Liver (tissue), 9 donors: ENCODE measurements around the gene CRLF1. TPM values are rescaled to one million over a fixed set of nuclear protein-coding genes. Genes with fewer than 3 reads are reported as not detected.

Source experiments
- DNase-seq: peaks from one replicate; pipeline ENCODE4 v3.0.0-alpha.2; 2017; ENCODE audit warnings: low spot score
- H3K27ac ChIP-seq, 2 donors: one replicate each; pipeline ENCODE4 v1.7.0; 2013; ENCODE audit warnings: inconsistent platforms in 2 of 2, low read length in 2 of 2, control low read depth in 1 of 2, low read depth in 1 of 2, mild to moderate bottlenecking in 1 of 2
- H3K27me3 ChIP-seq, 4 donors: one replicate each; pipeline versions ENCODE4 v1.6.1 to v1.7.0; 2013; ENCODE audit warnings: low read length in 3 of 4, inconsistent platforms in 1 of 4, mild to moderate bottlenecking in 1 of 4, moderate library complexity in 1 of 4; ENCODE audit not compliant: control insufficient read depth in 4 of 4, insufficient read depth in 4 of 4
- H3K36me3 ChIP-seq, 4 donors: one replicate each; pipeline versions ENCODE4 v1.6.1 to v1.7.0; 2013; ENCODE audit warnings: low read length in 3 of 4, mild to moderate bottlenecking in 3 of 4, low read depth in 1 of 4, moderate library complexity in 1 of 4; ENCODE audit not compliant: control insufficient read depth in 4 of 4, insufficient read depth in 3 of 4
- H3K4me1 ChIP-seq, 4 donors: one replicate each; pipeline versions ENCODE4 v1.6.1 to v1.7.0; 2013; ENCODE audit warnings: low read length in 3 of 4, mild to moderate bottlenecking in 3 of 4, moderate library complexity in 1 of 4; ENCODE audit not compliant: control insufficient read depth in 4 of 4, insufficient read depth in 4 of 4
- H3K4me3 ChIP-seq, 3 donors: one replicate each; pipeline versions ENCODE4 v1.6.1 to v1.7.0; 2013; ENCODE audit warnings: low read length in 3 of 3, control low read depth in 1 of 3, low read depth in 1 of 3, mild to moderate bottlenecking in 1 of 3
- H3K9ac ChIP-seq, 2 donors: one replicate each; pipeline ENCODE4 v1.7.0; 2013; ENCODE audit warnings: low read length in 2 of 2, mild to moderate bottlenecking in 2 of 2, moderate library complexity in 2 of 2, control low read depth in 1 of 2, low read depth in 1 of 2
- H3K9me3 ChIP-seq, 4 donors: one replicate each; pipeline versions ENCODE4 v1.6.1 to v1.7.0; 2013; ENCODE audit warnings: low read length in 3 of 4; ENCODE audit not compliant: control insufficient read depth in 4 of 4
- FOXA1 ChIP-seq: IDR thresholded peaks from 2 replicates; pipeline ENCODE4 v1.6.1; 2016; ENCODE audit warnings: antibody characterized with exemption
- HNF4G ChIP-seq: IDR thresholded peaks from 2 replicates; pipeline ENCODE4 v1.6.1; 2016; ENCODE audit warnings: antibody characterized with exemption
- NR2F2 ChIP-seq: IDR thresholded peaks from 2 replicates; pipeline ENCODE4 v1.6.1; 2016; ENCODE audit warnings: antibody characterized with exemption
- RXRA ChIP-seq, 2 donors: IDR thresholded peaks; 2 replicates each; pipeline ENCODE4 v1.6.1; 2017 to 2018; ENCODE audit warnings: antibody characterized with exemption in 2 of 2, mild to moderate bottlenecking in 1 of 2
- SP1 ChIP-seq: IDR thresholded peaks from 2 replicates; pipeline ENCODE4 v1.6.1; 2018; ENCODE audit warnings: antibody characterized with exemption, mild to moderate bottlenecking
- YY1 ChIP-seq: IDR thresholded peaks from 2 replicates; pipeline ENCODE4 v1.6.1; 2016; ENCODE audit warnings: antibody characterized with exemption, mild to moderate bottlenecking
- WGBS: extraction: QIAGEN DNeasy Blood & Tissue Kit; methylation state at CpG from one replicate; pipeline ENCODE4 v1.1.7; 2013; 5-methylcytosine and 5-hydroxymethylcytosine counted together
- polyA plus RNA-seq, 2 donors: library from polyadenylated mRNA; stranded (reverse) in 1 of 2; unstranded in 1 of 2; fragments of 200-250 nt in 1 of 2; fragments of >200 nt in 1 of 2; fragmentation: Nextera tagmentation in 1 of 2; extraction: Ambion mirVana in 1 of 2; gene quantifications; one replicate each; pipeline versions ENCODE4 v1.2.1 to v1.2.3, GENCODE V29; 2013 to 2015
- total RNA-seq, 2 donors: library from RNA; depleted of rRNA; stranded (reverse); fragments of >200 nt; gene quantifications; one replicate each; pipeline ENCODE4 v1.2.3, GENCODE V29; 2014
- TF ChIP-seq, protein P1 (sequence below): IDR thresholded peaks from 2 replicates; pipeline ENCODE4 v1.6.1; 2016; ENCODE audit warnings: antibody characterized with exemption
- TF ChIP-seq, protein P2 (sequence below): fragments of 150-350 bp; IDR thresholded peaks from 2 replicates; pipeline ENCODE4 v1.5.1; 2017; ENCODE audit warnings: improper control_type of control experiment, low read depth, low read length; ENCODE audit not compliant: missing input control
- TF ChIP-seq, protein P3 (sequence below): IDR thresholded peaks from 2 replicates; pipeline ENCODE4 v1.6.1; 2016; ENCODE audit warnings: antibody characterized with exemption, mild to moderate bottlenecking
- donor health status: healthy.
- donor health status: healthy.
- donor health status: healthy.
- donor health status: healthy.
- donor health status: healthy.

CRLF1 gene
- total and polyA plus RNA-seq, 4 donors = 0.49 to 1.9 (median 1.6) TPM; not detected in 1

DNA sequence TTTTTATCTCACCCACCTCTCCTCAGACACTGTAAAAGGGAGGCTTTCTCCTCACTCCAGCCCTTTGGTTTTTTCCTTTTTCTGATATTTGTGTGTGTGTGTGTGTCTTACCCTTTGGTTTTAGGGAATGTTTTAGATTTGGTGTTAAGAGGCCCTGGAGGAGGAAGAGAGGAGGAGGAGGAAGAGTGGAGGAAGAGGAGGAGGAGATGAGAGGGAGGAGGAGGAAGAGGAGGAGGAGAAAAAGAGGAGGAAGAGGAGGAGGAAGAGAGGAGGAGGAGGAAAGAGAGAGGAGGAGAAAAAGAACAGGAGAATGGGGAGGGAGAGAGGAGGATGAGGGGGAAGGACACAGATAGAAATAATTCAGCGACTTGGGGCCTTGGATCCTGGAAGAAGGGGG is 40.8 kb upstream of the CRLF1 start:
- Histone ChIP-seq H3K4me1 (peaks cover 0 to 14% (median 2%) of the 10 kb centered on the region in 4 donors), H3K27ac (no peak overlapping the region), H3K36me3 (no peaks in the 10 kb centered on the region), H3K27me3 (no peaks in the 10 kb centered on the region), H3K9me3 (no peaks in the 10 kb centered on the region), H3K9ac (no peak overlapping the region), H3K4me3 (no peak overlapping the region)
- TF ChIP-seq SP1 (no peak), RXRA (IDR thresholded peaks at IDR 0.05) (no peak), NR2F2 (no peak), YY1 (no peak)
- TF ChIP-seq, protein P1, sequence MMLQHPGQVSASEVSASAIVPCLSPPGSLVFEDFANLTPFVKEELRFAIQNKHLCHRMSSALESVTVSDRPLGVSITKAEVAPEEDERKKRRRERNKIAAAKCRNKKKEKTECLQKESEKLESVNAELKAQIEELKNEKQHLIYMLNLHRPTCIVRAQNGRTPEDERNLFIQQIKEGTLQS = no peak
- TF ChIP-seq, protein P2, sequence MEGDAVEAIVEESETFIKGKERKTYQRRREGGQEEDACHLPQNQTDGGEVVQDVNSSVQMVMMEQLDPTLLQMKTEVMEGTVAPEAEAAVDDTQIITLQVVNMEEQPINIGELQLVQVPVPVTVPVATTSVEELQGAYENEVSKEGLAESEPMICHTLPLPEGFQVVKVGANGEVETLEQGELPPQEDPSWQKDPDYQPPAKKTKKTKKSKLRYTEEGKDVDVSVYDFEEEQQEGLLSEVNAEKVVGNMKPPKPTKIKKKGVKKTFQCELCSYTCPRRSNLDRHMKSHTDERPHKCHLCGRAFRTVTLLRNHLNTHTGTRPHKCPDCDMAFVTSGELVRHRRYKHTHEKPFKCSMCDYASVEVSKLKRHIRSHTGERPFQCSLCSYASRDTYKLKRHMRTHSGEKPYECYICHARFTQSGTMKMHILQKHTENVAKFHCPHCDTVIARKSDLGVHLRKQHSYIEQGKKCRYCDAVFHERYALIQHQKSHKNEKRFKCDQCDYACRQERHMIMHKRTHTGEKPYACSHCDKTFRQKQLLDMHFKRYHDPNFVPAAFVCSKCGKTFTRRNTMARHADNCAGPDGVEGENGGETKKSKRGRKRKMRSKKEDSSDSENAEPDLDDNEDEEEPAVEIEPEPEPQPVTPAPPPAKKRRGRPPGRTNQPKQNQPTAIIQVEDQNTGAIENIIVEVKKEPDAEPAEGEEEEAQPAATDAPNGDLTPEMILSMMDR = no peak
- no peak for DNase-seq
- WGBS = 97% methylated on average over 1 of the region's 1 CpG

DNA sequence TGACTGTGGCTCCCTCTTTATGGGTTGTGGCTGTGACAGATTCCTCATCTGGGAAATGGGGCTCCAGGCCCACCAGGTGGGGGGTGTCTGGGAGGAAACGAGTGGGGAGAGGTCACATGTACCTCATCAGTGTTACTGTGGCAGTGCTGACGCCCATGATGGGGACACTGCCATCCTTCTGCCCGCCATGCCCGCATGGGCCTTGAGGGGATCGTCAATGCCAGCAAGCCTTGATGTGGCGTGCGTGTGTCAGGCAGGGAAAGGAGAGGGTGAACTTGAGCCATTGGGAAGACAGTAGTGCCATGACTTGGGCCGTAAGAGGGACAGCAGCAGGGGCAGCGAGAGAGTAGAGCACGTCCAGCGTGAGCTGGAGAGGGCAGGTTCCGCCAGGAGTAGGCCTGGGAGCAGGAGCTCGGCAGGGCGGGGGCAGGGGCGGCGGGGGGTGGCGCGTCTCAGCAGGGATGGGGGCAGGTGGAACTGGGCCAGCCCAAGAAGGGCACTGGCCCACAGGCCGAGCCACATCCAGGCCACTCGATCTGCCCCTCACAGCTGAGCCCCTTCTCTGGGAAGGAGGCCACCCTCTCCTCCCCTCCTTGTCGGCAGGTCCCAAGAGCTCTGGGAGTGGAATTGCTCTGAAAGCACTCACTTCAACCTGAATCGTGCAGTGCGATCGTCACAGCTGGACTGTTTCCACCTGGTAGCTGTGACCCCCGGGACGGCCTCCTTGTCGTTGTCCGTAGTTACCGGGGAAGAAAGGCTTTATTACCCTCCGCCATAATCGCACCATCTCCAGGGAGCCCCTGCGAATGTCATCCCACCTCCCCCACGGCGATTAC is 40.2 kb upstream of the CRLF1 start:
- no peaks in the 10 kb centered on the region for H3K27me3 ChIP-seq
- H3K27ac ChIP-seq = no peak overlapping the region
- no peak overlapping the region for H3K4me3 ChIP-seq
- H3K36me3 ChIP-seq = no peaks in the 10 kb centered on the region
- TF ChIP-seq, protein P2 = no peak
- no peak overlapping the region for H3K9ac ChIP-seq
- DNase-seq = no peak
- H3K9me3 ChIP-seq = no peaks in the 10 kb centered on the region
- WGBS = 93% methylated on average over 34 of the region's 34 CpGs
- H3K4me1 ChIP-seq = peaks cover 0 to 14% (median 2%) of the 10 kb centered on the region in 4 donors

DNA sequence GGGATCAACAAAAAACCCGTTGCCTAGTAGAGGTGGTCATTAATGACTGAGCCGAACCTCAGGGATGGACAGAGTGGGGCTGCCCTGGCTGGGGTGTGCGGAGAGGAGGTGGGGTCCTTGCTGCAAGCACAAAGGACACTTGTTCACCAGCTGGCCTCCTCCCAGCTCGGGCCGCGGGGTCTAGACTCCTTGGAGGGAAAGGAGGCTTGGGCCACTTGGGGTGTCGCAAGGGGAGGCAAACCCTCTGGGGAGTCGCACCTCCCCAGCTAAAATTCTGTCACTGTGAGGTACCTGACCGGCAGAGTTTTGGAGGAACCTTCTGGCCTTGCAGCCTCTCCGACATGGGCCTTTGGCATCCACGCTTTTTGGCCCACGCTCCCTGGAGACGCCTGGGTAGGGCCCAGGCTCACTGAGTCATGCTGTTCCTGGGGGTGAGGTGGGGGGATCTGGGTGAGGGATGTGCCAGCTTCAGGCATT is 38.5 kb upstream of the CRLF1 start:
- Histone ChIP-seq H3K4me3 (no peak overlapping the region), H3K27ac (no peak overlapping the region), H3K9me3 (no peaks in the 10 kb centered on the region), H3K9ac (no peak overlapping the region), H3K27me3 (no peaks in the 10 kb centered on the region), H3K36me3 (no peaks in the 10 kb centered on the region), H3K4me1 (peaks cover 0 to 13% (median 2%) of the 10 kb centered on the region in 4 donors)
- 92% methylated on average over 13 of the region's 13 CpGs for WGBS
- TF ChIP-seq FOXA1 = no peak
- TF ChIP-seq, protein P1 = no peak
- TF ChIP-seq, protein P3, sequence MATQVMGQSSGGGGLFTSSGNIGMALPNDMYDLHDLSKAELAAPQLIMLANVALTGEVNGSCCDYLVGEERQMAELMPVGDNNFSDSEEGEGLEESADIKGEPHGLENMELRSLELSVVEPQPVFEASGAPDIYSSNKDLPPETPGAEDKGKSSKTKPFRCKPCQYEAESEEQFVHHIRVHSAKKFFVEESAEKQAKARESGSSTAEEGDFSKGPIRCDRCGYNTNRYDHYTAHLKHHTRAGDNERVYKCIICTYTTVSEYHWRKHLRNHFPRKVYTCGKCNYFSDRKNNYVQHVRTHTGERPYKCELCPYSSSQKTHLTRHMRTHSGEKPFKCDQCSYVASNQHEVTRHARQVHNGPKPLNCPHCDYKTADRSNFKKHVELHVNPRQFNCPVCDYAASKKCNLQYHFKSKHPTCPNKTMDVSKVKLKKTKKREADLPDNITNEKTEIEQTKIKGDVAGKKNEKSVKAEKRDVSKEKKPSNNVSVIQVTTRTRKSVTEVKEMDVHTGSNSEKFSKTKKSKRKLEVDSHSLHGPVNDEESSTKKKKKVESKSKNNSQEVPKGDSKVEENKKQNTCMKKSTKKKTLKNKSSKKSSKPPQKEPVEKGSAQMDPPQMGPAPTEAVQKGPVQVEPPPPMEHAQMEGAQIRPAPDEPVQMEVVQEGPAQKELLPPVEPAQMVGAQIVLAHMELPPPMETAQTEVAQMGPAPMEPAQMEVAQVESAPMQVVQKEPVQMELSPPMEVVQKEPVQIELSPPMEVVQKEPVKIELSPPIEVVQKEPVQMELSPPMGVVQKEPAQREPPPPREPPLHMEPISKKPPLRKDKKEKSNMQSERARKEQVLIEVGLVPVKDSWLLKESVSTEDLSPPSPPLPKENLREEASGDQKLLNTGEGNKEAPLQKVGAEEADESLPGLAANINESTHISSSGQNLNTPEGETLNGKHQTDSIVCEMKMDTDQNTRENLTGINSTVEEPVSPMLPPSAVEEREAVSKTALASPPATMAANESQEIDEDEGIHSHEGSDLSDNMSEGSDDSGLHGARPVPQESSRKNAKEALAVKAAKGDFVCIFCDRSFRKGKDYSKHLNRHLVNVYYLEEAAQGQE = no peak
- TF ChIP-seq, protein P2 = no peak
- TF ChIP-seq HNF4G = no peak
- no peak for DNase-seq
